HepG2 (cell line): ENCODE data around the gene ARHGAP45. TPM values are rescaled to one million over a fixed set of nuclear protein-coding genes. Genes with fewer than 3 reads are reported as not detected.
A peak's percentile ranks its signal among the peaks of the same experiment; 100 is the strongest.

Experiments used
- GMEB1 ChIP-seq: sonication (generic); formaldehyde crosslinking; IDR thresholded peaks from 2 replicates; pipeline ENCODE4 v1.5.1; 2020; ENCODE audit warnings: missing genetic modification reagents, mild to moderate bottlenecking, borderline replicate concordance
- MXD4 ChIP-seq: IDR thresholded peaks from 2 replicates; pipeline ENCODE4 v1.6.1; 2016; ENCODE audit warnings: mild to moderate bottlenecking, missing biosample characterization, missing genetic modification reagents
- PATZ1 ChIP-seq: sonication (generic); formaldehyde crosslinking; IDR thresholded peaks from 2 replicates; pipeline ENCODE4 v1.4.0; 2020; ENCODE audit warnings: missing genetic modification reagents
- PHF20 ChIP-seq: sonication (generic); formaldehyde crosslinking; IDR thresholded peaks from 2 replicates; pipeline ENCODE4 v1.5.0; 2020; ENCODE audit warnings: mild to moderate bottlenecking, missing genetic modification reagents
- TP53 ChIP-seq: sonication (generic); formaldehyde crosslinking; conservative IDR thresholded peaks from 2 replicates; pipeline ENCODE4 v1.4.0; 2020; ENCODE audit warnings: missing genetic modification reagents
- ZBTB7A ChIP-seq: sonication (generic); formaldehyde crosslinking; IDR thresholded peaks from 2 replicates; pipeline ENCODE4 v1.8.0; 2022; ENCODE audit warnings: mild to moderate bottlenecking, missing genetic modification reagents
- ZNF251 ChIP-seq: sonication (generic); formaldehyde crosslinking; IDR thresholded peaks from 2 replicates; pipeline ENCODE4 v1.9.0; 2021; ENCODE audit warnings: mild to moderate bottlenecking, missing genetic modification reagents
- ZNF317 ChIP-seq: sonication (generic); formaldehyde crosslinking; IDR thresholded peaks from 2 replicates; pipeline ENCODE4 v1.5.0; 2020; ENCODE audit warnings: mild to moderate bottlenecking, missing genetic modification reagents
- ZNF639 ChIP-seq: conservative IDR thresholded peaks from 2 replicates; pipeline ENCODE4 v1.6.1; 2018; ENCODE audit warnings: missing genetic modification reagents
- ZNF878 ChIP-seq: sonication (generic); formaldehyde crosslinking; IDR thresholded peaks from 2 replicates; pipeline ENCODE4 v1.8.1; 2023; ENCODE audit warnings: mild to moderate bottlenecking, missing genetic modification reagents, moderate library complexity
- polyA plus RNA-seq, 8 experiments: library from polyadenylated mRNA; depleted of rRNA in 3 of 8; stranded (reverse) in 7 of 8; unstranded in 1 of 8; fragments of >200 nt; fragmentation: Illumina TruSeq in 4 of 8; extraction: Trizol in 4 of 8; gene quantifications; 2 replicates each; pipeline versions ENCODE4 v1.2.1 to v1.2.3, GENCODE V29; 2011 to 2016; ENCODE audit warnings: low read depth in 4 of 8, missing spikeins in 1 of 8, mixed read lengths in 1 of 8; ENCODE audit not compliant: insufficient read depth in 1 of 8
- total RNA-seq, 5 experiments: library from RNA; depleted of rRNA; stranded (reverse); fragments of >200 nt; fragmentation: Illumina TruSeq; extraction: Trizol; gene quantifications; 2 replicates each; pipeline ENCODE4 v1.2.3, GENCODE V29; 2016; ENCODE audit warnings: low read depth in 1 of 5
- TF ChIP-seq, protein P1 (sequence below): sonication (generic); formaldehyde crosslinking; IDR thresholded peaks from 2 replicates; pipeline ENCODE4; 2020; ENCODE audit warnings: missing genetic modification reagents, mild to moderate bottlenecking, borderline replicate concordance
- TF ChIP-seq, protein P2 (sequence below): sonication (generic); formaldehyde crosslinking; IDR thresholded peaks from 2 replicates; pipeline ENCODE4 v1.5.0; 2020; ENCODE audit warnings: mild to moderate bottlenecking, missing genetic modification reagents

The ARHGAP45 gene
- total and polyA plus RNA-seq, 2 of the 13 experiments (the other 11 are each of a cell fraction or from before 2014, with no cell fraction given), result 0.84 to 32.0 TPM

- peak; percentile 66; the same call in 1 of the 2 replicates for TF ChIP-seq ZNF317 (CRISPR knock-in tag)
- no peak for TF ChIP-seq ZNF878 (CRISPR knock-in tag)
- peak; percentile 44; the same call in 1 of the 2 replicates for TF ChIP-seq PATZ1 (CRISPR knock-in tag)
- 0 out of 2 replicates have a peak, but pooled peaks have one; percentile 36 for TF ChIP-seq ZNF251 (CRISPR knock-in tag)
- TF ChIP-seq, protein P1, sequence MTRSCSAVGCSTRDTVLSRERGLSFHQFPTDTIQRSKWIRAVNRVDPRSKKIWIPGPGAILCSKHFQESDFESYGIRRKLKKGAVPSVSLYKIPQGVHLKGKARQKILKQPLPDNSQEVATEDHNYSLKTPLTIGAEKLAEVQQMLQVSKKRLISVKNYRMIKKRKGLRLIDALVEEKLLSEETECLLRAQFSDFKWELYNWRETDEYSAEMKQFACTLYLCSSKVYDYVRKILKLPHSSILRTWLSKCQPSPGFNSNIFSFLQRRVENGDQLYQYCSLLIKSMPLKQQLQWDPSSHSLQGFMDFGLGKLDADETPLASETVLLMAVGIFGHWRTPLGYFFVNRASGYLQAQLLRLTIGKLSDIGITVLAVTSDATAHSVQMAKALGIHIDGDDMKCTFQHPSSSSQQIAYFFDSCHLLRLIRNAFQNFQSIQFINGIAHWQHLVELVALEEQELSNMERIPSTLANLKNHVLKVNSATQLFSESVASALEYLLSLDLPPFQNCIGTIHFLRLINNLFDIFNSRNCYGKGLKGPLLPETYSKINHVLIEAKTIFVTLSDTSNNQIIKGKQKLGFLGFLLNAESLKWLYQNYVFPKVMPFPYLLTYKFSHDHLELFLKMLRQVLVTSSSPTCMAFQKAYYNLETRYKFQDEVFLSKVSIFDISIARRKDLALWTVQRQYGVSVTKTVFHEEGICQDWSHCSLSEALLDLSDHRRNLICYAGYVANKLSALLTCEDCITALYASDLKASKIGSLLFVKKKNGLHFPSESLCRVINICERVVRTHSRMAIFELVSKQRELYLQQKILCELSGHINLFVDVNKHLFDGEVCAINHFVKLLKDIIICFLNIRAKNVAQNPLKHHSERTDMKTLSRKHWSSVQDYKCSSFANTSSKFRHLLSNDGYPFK (CRISPR knock-in tag), result peak; percentile 85; the same call in 1 of the 2 replicates
- TF ChIP-seq MXD4 (CRISPR knock-in tag), result peak; percentile 88
- peak; percentile 93 for TF ChIP-seq ZBTB7A (CRISPR knock-in tag)
- TF ChIP-seq PHF20, result peak; percentile 56; the same call in 1 of the 2 replicates
- 0 out of 2 replicates have a peak, but pooled peaks have one; percentile 14 for TF ChIP-seq GMEB1
- TF ChIP-seq ZNF639 (CRISPR knock-in tag), result 0 out of 2 replicates have a peak, but pooled peaks have one; percentile 36
- TF ChIP-seq TP53 (CRISPR knock-in tag), result 0 out of 2 replicates have a peak, but pooled peaks have one; percentile 43
- TF ChIP-seq, protein P2, sequence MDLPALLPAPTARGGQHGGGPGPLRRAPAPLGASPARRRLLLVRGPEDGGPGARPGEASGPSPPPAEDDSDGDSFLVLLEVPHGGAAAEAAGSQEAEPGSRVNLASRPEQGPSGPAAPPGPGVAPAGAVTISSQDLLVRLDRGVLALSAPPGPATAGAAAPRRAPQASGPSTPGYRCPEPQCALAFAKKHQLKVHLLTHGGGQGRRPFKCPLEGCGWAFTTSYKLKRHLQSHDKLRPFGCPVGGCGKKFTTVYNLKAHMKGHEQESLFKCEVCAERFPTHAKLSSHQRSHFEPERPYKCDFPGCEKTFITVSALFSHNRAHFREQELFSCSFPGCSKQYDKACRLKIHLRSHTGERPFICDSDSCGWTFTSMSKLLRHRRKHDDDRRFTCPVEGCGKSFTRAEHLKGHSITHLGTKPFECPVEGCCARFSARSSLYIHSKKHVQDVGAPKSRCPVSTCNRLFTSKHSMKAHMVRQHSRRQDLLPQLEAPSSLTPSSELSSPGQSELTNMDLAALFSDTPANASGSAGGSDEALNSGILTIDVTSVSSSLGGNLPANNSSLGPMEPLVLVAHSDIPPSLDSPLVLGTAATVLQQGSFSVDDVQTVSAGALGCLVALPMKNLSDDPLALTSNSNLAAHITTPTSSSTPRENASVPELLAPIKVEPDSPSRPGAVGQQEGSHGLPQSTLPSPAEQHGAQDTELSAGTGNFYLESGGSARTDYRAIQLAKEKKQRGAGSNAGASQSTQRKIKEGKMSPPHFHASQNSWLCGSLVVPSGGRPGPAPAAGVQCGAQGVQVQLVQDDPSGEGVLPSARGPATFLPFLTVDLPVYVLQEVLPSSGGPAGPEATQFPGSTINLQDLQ (CRISPR knock-in tag), result no peak
These were observed 15.8 kb upstream of the ARHGAP45 start (continued) for GRCh38 chr19:1050989-1051788.
